Endothelial cell of umbilical vein (primary cell): ENCODE results near the gene MBD3. TPM values are rescaled to one million over a fixed set of nuclear protein-coding genes. Genes with fewer than 3 reads are reported as not detected.

ENCODE experiments used
- BruUV-seq: library from RNA; stranded (reverse); fragments of 400-500 nt; replicated peaks from 2 replicates; lab custom pipeline; 2021; lab: Mats Ljungman, UMichigan
- CTCF ChIA-PET: fragments of 300-600, 350-600 bp; sonication (Branson Sonifier 250); formaldehyde crosslinking; loops from one replicate; lab custom pipeline; 2021; ENCODE audit warnings: antibody characterized with exemption, inconsistent platforms; lab: Charles Lee
- POLR2A ChIA-PET: fragments of 300-600, 350-600 bp; sonication (Branson Sonifier 250); formaldehyde crosslinking; loops from one replicate; lab custom pipeline; 2021; ENCODE audit warnings: antibody characterized with exemption, inconsistent platforms; lab: Charles Lee
- DNase-seq: peaks from one replicate; pipeline ENCODE4 v3.0.0-alpha.2; 2011; ENCODE audit warnings: low read depth, low spot score
- FAIRE-seq: peaks from 2 replicates; lab custom pipeline; 2011; peaks lifted over from hg19 to GRCh38; lab: Jason Lieb, UNC
- H2AFZ ChIP-seq: 2 replicates; pipeline ENCODE4 v1.6.0; 2012; ENCODE audit warnings: low read depth, low read length, control low read depth, inconsistent platforms
- H3K27ac ChIP-seq: 2 replicates; pipeline ENCODE4 v1.5.1; 2011; ENCODE audit warnings: low read depth, mild to moderate bottlenecking, control low read depth, low read length, moderate library complexity; ENCODE audit not compliant: insufficient read depth
- H3K27me3 ChIP-seq, 2 experiments: 2 replicates each; pipeline versions ENCODE4 v1.6.0 to v1.6.1; 2011; ENCODE audit warnings: low read length in 2 of 2, mixed read lengths in 1 of 2; ENCODE audit not compliant: control insufficient read depth in 2 of 2, insufficient read depth in 2 of 2
- H3K36me3 ChIP-seq, 2 experiments: 2 replicates in 1 of 2; 3 replicates in 1 of 2; pipeline ENCODE4 v1.5.1; 2011; ENCODE audit warnings: low read length in 2 of 2, mild to moderate bottlenecking in 1 of 2, moderate library complexity in 1 of 2; ENCODE audit not compliant: control insufficient read depth in 2 of 2, insufficient read depth in 2 of 2; ENCODE audit errors: extremely low read depth in 1 of 2
- H3K4me1 ChIP-seq: 3 replicates; pipeline ENCODE4 v1.5.1; 2011; ENCODE audit warnings: mild to moderate bottlenecking, low read length; ENCODE audit not compliant: control insufficient read depth, insufficient read depth; ENCODE audit errors: extremely low read depth
- H3K4me2 ChIP-seq: 2 replicates; pipeline ENCODE4 v1.6.1; 2011; ENCODE audit warnings: low read length, control low read depth, mixed read lengths; ENCODE audit not compliant: insufficient read depth
- H3K4me3 ChIP-seq, 3 experiments: fragments of 200-600 bp in 1 of 3; sonication (generic), shearing (Covaris generic) in 1 of 3; replicated peaks in 1 of 3; 2 replicates each; pipeline ENCODE4 v1.5.1; 2011 to 2016; ENCODE audit warnings: control low read depth in 3 of 3, low read length in 3 of 3, mild to moderate bottlenecking in 2 of 3, inconsistent platforms in 1 of 3, low read depth in 1 of 3, moderate library complexity in 1 of 3; ENCODE audit not compliant: insufficient read depth in 1 of 3
- H3K79me2 ChIP-seq: 2 replicates; pipeline ENCODE4 v1.6.0; 2012; ENCODE audit warnings: low read length, inconsistent platforms; ENCODE audit not compliant: control insufficient read depth, insufficient read depth
- H3K9ac ChIP-seq: replicated peaks from 2 replicates; pipeline ENCODE3; 2011; ENCODE audit warnings: low read length, control low read depth; ENCODE audit not compliant: insufficient read depth; ENCODE audit errors: extremely low read depth
- H3K9me1 ChIP-seq: replicated peaks from 3 replicates; pipeline ENCODE4 v1.6.0; 2011; ENCODE audit warnings: mild to moderate bottlenecking, low read length; ENCODE audit not compliant: control insufficient read depth, insufficient read depth; ENCODE audit errors: extremely low read depth
- H3K9me3 ChIP-seq: replicated peaks from 2 replicates; pipeline ENCODE4 v1.5.1; 2012; ENCODE audit warnings: low read length, inconsistent platforms; ENCODE audit not compliant: control insufficient read depth, insufficient read depth
- H4K20me1 ChIP-seq: replicated peaks from 2 replicates; pipeline ENCODE3; 2011; ENCODE audit warnings: mild to moderate bottlenecking, low read length; ENCODE audit not compliant: control insufficient read depth, insufficient read depth; ENCODE audit errors: extremely low read depth
- EZH2 ChIP-seq: IDR thresholded peaks from 2 replicates; pipeline ENCODE4 v1.6.1; 2012; ENCODE audit warnings: borderline replicate concordance, low read depth, mild to moderate bottlenecking, moderate library complexity, low read length, inconsistent platforms; ENCODE audit not compliant: severe bottlenecking
- FOS ChIP-seq: IDR thresholded peaks from 2 replicates; pipeline ENCODE4 v1.6.1; 2011; ENCODE audit warnings: mild to moderate bottlenecking, low read length, moderate library complexity, borderline replicate concordance; ENCODE audit not compliant: insufficient read depth
- GATA2 ChIP-seq: IDR thresholded peaks from 2 replicates; pipeline ENCODE4 v1.7.0; 2011; ENCODE audit warnings: low read depth, mild to moderate bottlenecking, moderate library complexity, mixed read lengths, low read length; ENCODE audit not compliant: insufficient read length, insufficient read depth
- JUN ChIP-seq: IDR thresholded peaks from 2 replicates; pipeline ENCODE4 v1.6.1; 2011; ENCODE audit warnings: borderline replicate concordance, low read depth; ENCODE audit not compliant: insufficient read length, insufficient read depth
- MAX ChIP-seq: IDR thresholded peaks from 2 replicates; pipeline ENCODE4 v1.6.1; 2011; ENCODE audit not compliant: insufficient read depth, insufficient read length
- MYC ChIP-seq: IDR thresholded peaks from one replicate; pipeline ENCODE4 v1.6.1; 2011; ENCODE audit warnings: mild to moderate bottlenecking, low read depth, low read length
- POLR2A ChIP-seq: IDR thresholded peaks from 2 replicates; pipeline ENCODE4 v1.6.1; 2012; ENCODE audit warnings: low read depth, mild to moderate bottlenecking, control low read depth, low read length
- POLR2AphosphoS5 ChIP-seq: IDR thresholded peaks from 2 replicates; pipeline ENCODE4 v1.6.1; 2012; ENCODE audit warnings: low read depth, mild to moderate bottlenecking, control low read depth, low read length, moderate library complexity; ENCODE audit not compliant: insufficient read depth
- dilution Hi-C: fragments of 300-500 bp; cut with MboI; formaldehyde crosslinking; loops from one replicate; pipeline ENCODE4 v1.15.0; 2019; ENCODE audit warnings: low sequenced_read_pairs; ENCODE audit not compliant: extremely low pct_ligation_motif_present
- intact Hi-C: fragments of 100-400 bp; cut with micrococcal nuclease; formaldehyde crosslinking; loops from one replicate; pipeline ENCODE4 v1.10.0; 2022
- polyA plus RNA-seq, 4 experiments: library from polyadenylated mRNA; depleted of rRNA in 3 of 4; stranded (reverse) in 3 of 4; unstranded in 1 of 4; fragments of >200 nt; gene quantifications; 2 replicates each; pipeline versions ENCODE4 v1.2.1 to v1.2.3, GENCODE V29; 2011 to 2012; ENCODE audit warnings: missing spikeins in 1 of 4
- total RNA-seq: library from RNA; stranded (reverse); gene quantifications from 2 replicates; pipeline ENCODE4 v1.2.3, GENCODE V29; 2021
- TF ChIP-seq, protein P1 (sequence below), 2 donors: IDR thresholded peaks; 1 replicate in 1 of 2; 2 replicates in 1 of 2; pipeline ENCODE4 v1.5.1; 2011; ENCODE audit warnings: low read length in 2 of 2, mild to moderate bottlenecking in 2 of 2, moderate library complexity in 2 of 2, control low read depth in 1 of 2, inconsistent platforms in 1 of 2, low read depth in 1 of 2; ENCODE audit not compliant: insufficient read depth in 1 of 2; ENCODE audit errors: extremely low read depth in 1 of 2

MBD3 gene
- total and polyA plus RNA-seq, 2 donors (not counting 3 experiments of a cell fraction or from before 2014, with no cell fraction given) = 96.8 to 120 TPM

DNA sequence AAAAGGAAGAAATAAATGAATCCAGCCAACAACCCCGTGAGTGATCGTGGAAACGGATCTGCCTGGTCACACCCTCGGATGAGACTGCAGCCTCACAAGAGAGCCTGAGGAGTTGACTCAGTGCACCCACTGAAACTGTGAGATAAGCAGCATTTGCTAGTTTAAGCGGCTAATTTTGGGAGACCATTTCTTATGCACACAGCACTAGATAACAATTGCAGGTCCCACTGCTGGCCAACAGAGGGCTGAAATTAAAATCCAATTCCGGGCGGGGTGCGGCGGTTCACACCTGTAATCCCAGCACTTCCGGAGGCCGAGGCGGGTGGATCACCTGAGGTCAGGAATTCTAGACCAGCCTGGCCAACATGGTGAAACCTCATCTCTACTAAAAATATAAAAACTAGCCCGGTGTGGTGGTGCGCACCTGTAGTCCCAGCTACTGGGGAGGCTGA lies 9.0 kb upstream of the MBD3 start:
- no TSS peak for BruUV-seq
- no peak overlapping the region for H3K27ac ChIP-seq
- no peak overlapping the region for H2AFZ ChIP-seq
- peaks cover 9% of the 10 kb centered on the region for H3K4me1 ChIP-seq
- peaks cover 10 to 23% of the 10 kb centered on the region in 2 experiments for H3K36me3 ChIP-seq
- no peaks in the 10 kb centered on the region for H4K20me1 ChIP-seq
- H3K9ac ChIP-seq = no peak overlapping the region
- no peaks in the 10 kb centered on the region for H3K9me1 ChIP-seq
- no peak overlapping the region for H3K4me2 ChIP-seq
- dilution Hi-C loops = no loop called here
- no peak overlapping the region for H3K4me3 ChIP-seq
- POLR2A ChIA-PET = no interaction called here
- no peaks in the 10 kb centered on the region for H3K27me3 ChIP-seq
- intact Hi-C loops = no loop called here
- peaks cover 54% of the 10 kb centered on the region for H3K79me2 ChIP-seq
- FAIRE-seq (no peak), DNase-seq (no peak)
- no peak for TF ChIP-seq JUN
- TF ChIP-seq GATA2 = no peak
- no peak for TF ChIP-seq POLR2A
- no peak for TF ChIP-seq MYC
- no peak for TF ChIP-seq EZH2
- TF ChIP-seq, protein P1, sequence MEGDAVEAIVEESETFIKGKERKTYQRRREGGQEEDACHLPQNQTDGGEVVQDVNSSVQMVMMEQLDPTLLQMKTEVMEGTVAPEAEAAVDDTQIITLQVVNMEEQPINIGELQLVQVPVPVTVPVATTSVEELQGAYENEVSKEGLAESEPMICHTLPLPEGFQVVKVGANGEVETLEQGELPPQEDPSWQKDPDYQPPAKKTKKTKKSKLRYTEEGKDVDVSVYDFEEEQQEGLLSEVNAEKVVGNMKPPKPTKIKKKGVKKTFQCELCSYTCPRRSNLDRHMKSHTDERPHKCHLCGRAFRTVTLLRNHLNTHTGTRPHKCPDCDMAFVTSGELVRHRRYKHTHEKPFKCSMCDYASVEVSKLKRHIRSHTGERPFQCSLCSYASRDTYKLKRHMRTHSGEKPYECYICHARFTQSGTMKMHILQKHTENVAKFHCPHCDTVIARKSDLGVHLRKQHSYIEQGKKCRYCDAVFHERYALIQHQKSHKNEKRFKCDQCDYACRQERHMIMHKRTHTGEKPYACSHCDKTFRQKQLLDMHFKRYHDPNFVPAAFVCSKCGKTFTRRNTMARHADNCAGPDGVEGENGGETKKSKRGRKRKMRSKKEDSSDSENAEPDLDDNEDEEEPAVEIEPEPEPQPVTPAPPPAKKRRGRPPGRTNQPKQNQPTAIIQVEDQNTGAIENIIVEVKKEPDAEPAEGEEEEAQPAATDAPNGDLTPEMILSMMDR (IDR thresholded peaks at IDR 0.05; ENCODE audit: extremely low read depth in 1 of 2, insufficient read depth in 1 of 2, low read depth in 1 of 2, low read length in 2 of 2) = no peak
- H3K9me3 ChIP-seq = no peaks in the 10 kb centered on the region
- CTCF ChIA-PET = no interaction called here

- H3K4me3 ChIP-seq = no peak overlapping the region
- no peak for FAIRE-seq
- no peak overlapping the region for H3K9ac ChIP-seq
- peaks cover 10 to 25% of the 10 kb centered on the region in 2 experiments for H3K36me3 ChIP-seq
- no peak overlapping the region for H3K27ac ChIP-seq
- no peak overlapping the region for H2AFZ ChIP-seq
- POLR2A ChIA-PET = no interaction called here
- intact Hi-C loops = loop anchor here (10.0 kb wide), 1 partner anchor 195 kb away; the partner anchor contains the start of genes DAZAP1 and GAMT
- BruUV-seq = no TSS peak
- H3K4me1 ChIP-seq = peaks cover 4% of the 10 kb centered on the region
- H3K4me2 ChIP-seq = no peak overlapping the region
- no peaks in the 10 kb centered on the region for H3K9me1 ChIP-seq
- no peaks in the 10 kb centered on the region for H3K27me3 ChIP-seq
- no peaks in the 10 kb centered on the region for H3K9me3 ChIP-seq
- TF ChIP-seq EZH2 (no peak), MYC (no peak), GATA2 (no peak), FOS (no peak), POLR2A (no peak), JUN (no peak), MAX (no peak), POLR2AphosphoS5 (no peak)
- TF ChIP-seq, protein P1 (IDR thresholded peaks at IDR 0.05; ENCODE audit: extremely low read depth in 1 of 2, insufficient read depth in 1 of 2, low read depth in 1 of 2, low read length in 2 of 2) = no peak
- CTCF ChIA-PET = no interaction called here
- no peak for DNase-seq
- H4K20me1 ChIP-seq = no peaks in the 10 kb centered on the region
- H3K79me2 ChIP-seq = peaks cover 46% of the 10 kb centered on the region
- dilution Hi-C loops = no loop called here
These were observed 6.8 kb upstream of the MBD3 start for GRCh38 chr19:1599460-1599846.
